Measurements from ENCODE around the gene BCL2L11.

DNA sequence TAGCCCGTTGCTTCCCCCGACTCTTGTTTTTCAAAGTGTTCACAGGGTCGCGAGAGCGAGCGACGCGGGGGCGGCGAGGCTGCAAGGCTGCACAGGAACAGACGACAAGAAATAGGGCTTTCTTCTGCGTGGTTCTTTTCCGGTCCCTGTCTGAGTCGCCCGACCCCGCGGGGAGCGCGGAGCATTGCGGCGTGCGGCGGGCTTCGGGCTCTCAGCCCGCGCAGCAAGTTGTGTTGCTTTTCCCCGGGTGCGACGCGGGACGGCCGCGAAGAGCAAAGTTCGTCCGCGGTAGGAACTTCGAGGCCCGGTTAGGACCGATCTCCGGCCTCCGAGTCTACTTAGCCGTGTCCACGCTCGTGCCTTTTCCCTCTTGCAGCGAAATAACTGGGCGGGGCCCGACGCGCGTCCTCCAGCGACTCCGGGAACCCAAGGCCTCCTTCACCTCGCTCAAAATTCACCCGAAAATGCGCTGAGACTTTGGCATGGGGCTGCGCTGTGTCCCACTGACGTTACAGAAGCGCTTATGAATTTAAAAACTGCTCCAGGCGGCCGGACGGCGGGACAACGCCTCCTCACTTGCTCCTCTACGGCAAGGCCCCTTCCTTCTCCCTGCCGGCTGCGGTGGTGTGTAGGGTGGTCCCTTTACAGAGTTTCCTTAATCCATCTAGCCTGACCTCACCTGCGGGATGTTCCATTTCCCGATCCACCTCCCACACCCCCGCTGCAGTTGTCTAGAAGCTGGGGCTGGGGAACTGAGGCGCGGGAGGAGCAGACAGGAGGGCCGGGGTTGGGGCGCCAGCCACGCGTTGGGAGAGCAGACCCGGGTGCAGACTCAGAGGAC, 1.5 kb upstream of the BCL2L11 start:
- TF ChIP-seq POLR2A (IDR thresholded peaks at IDR 0.05) = no peak
- TF ChIP-seq, protein P1, sequence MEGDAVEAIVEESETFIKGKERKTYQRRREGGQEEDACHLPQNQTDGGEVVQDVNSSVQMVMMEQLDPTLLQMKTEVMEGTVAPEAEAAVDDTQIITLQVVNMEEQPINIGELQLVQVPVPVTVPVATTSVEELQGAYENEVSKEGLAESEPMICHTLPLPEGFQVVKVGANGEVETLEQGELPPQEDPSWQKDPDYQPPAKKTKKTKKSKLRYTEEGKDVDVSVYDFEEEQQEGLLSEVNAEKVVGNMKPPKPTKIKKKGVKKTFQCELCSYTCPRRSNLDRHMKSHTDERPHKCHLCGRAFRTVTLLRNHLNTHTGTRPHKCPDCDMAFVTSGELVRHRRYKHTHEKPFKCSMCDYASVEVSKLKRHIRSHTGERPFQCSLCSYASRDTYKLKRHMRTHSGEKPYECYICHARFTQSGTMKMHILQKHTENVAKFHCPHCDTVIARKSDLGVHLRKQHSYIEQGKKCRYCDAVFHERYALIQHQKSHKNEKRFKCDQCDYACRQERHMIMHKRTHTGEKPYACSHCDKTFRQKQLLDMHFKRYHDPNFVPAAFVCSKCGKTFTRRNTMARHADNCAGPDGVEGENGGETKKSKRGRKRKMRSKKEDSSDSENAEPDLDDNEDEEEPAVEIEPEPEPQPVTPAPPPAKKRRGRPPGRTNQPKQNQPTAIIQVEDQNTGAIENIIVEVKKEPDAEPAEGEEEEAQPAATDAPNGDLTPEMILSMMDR (IDR thresholded peaks at IDR 0.05) = no peak
- no peak for TF ChIP-seq POLR2AphosphoS5 (IDR thresholded peaks at IDR 0.05)
